ENCODE measurements around the gene MPND. TPM values are rescaled to one million over a fixed set of nuclear protein-coding genes. Genes with fewer than 3 reads are reported as not detected.

Gene MPND
- polyA plus RNA-seq, 4 donors, result 20.9 to 45.1 (median 35.4) TPM

- 64 to 89% (median 79%) methylated on average over 25 of the region's 25 CpGs for WGBS, 3 donors
- Histone ChIP-seq H3K36me3 (ENCODE audit: control insufficient read depth in 3 of 3, insufficient read depth in 2 of 3, low read depth in 1 of 3, low read length in 3 of 3) (peaks cover 0 to 77% (median 0%) of the 10 kb centered on the region in 3 donors), H3K9me3 (ENCODE audit: control insufficient read depth in 2 of 2, insufficient read depth in 1 of 2, low read depth in 1 of 2, low read length in 1 of 2) (no peaks in the 10 kb centered on the region), H3K27me3 (ENCODE audit: control insufficient read depth in 3 of 3, insufficient read depth in 3 of 3, low read length in 3 of 3) (no peaks in the 10 kb centered on the region), H3K4me3 (ENCODE audit: low read depth in 1 of 3, low read length in 3 of 3) (no peak overlapping the region), H3K4me1 (ENCODE audit: control insufficient read depth in 3 of 3, insufficient read depth in 2 of 3, low read depth in 1 of 3, low read length in 2 of 3) (peaks cover 10 to 95% (median 22%) of the 10 kb centered on the region in 3 donors), H3K27ac (ENCODE audit: low read depth in 1 of 3, low read length in 2 of 3) (peak overlapping the region; percentile 59 to 87 (median 77))
- DNase-seq, result no peak
- no peak for FAIRE-seq
These were observed 30.5 kb downstream of the MPND start for GRCh38 chr19:4373601-4374497.

GRCh38 chr19:4374498-4375163, 31.3 kb downstream of the MPND start:
- DNase-seq (peak; percentile 82 to 90), FAIRE-seq (no peak)
- H3K36me3 ChIP-seq (ENCODE audit: control insufficient read depth in 3 of 3, insufficient read depth in 2 of 3, low read depth in 1 of 3, low read length in 3 of 3), result peaks cover 0 to 80% (median 0%) of the 10 kb centered on the region in 3 donors
- H3K4me1 ChIP-seq (ENCODE audit: control insufficient read depth in 3 of 3, insufficient read depth in 2 of 3, low read depth in 1 of 3, low read length in 2 of 3), result peaks cover 10 to 92% (median 22%) of the 10 kb centered on the region in 3 donors
- H3K27me3 ChIP-seq (ENCODE audit: control insufficient read depth in 3 of 3, insufficient read depth in 3 of 3, low read length in 3 of 3), result no peaks in the 10 kb centered on the region
- peak overlapping the region; percentile 77 to 87 (median 87) for H3K27ac ChIP-seq (ENCODE audit: low read depth in 1 of 3, low read length in 2 of 3)
- no peaks in the 10 kb centered on the region for H3K9me3 ChIP-seq (ENCODE audit: control insufficient read depth in 2 of 2, insufficient read depth in 1 of 2, low read depth in 1 of 2, low read length in 1 of 2)
- no peak overlapping the region for H3K4me3 ChIP-seq (ENCODE audit: low read depth in 1 of 3, low read length in 3 of 3)
- 33 to 47% (median 47%) methylated on average over 27 of the region's 27 CpGs for WGBS, 3 donors

DNA sequence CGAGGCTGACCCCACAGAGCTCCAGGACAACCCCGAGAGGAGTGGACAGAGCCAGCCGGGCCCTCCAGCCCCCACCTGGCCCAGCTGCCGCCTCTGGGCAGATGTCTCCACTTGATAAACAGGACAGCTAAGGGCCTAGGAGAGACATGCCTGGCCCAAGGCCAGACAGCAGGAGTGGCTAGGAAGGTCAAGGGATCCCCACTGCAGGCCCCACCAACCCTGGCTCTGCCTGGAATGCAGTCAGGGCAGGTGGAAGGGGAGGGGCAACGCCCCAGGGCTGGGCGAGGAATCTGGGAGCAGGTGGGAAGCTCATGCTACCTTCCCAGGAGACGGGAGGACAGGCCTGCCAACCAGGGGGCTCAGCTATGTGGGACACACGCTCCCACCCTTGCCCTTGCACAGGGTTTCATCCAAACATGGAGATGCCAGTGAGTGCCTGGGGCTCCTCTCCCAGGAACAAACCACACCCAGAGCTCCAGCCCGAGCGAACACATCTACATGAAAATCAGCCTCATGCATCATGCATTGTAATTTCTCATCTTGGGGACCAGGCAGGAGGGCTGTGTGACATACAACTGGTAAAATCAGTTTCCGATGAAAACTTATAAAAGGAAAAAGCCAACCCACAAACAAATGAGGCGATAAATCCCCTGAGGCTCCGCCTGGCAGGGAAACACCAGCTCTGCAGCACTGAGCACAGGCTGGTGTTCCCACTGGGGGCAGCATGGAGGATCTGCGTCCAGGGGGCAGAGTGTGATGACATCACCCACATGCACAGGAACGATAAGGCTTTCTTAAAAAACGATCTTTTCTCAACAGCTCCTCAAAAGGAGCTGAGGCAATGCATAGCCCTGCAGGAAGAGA, 32.0 kb downstream of the MPND start:
- Histone ChIP-seq H3K36me3 (ENCODE audit: control insufficient read depth in 3 of 3, insufficient read depth in 2 of 3, low read depth in 1 of 3, low read length in 3 of 3) (peaks cover 0 to 85% (median 0%) of the 10 kb centered on the region in 3 donors), H3K4me3 (ENCODE audit: low read depth in 1 of 3, low read length in 3 of 3) (no peak overlapping the region), H3K9me3 (ENCODE audit: control insufficient read depth in 2 of 2, insufficient read depth in 1 of 2, low read depth in 1 of 2, low read length in 1 of 2) (no peaks in the 10 kb centered on the region), H3K4me1 (ENCODE audit: control insufficient read depth in 3 of 3, insufficient read depth in 2 of 3, low read depth in 1 of 3, low read length in 2 of 3) (peaks cover 8 to 91% (median 20%) of the 10 kb centered on the region in 3 donors), H3K27me3 (ENCODE audit: control insufficient read depth in 3 of 3, insufficient read depth in 3 of 3, low read length in 3 of 3) (no peaks in the 10 kb centered on the region), H3K27ac (ENCODE audit: low read depth in 1 of 3, low read length in 2 of 3) (peak overlapping the region; percentile 77 to 87 (median 87))
- DNase-seq, result peak; percentile 86 to 94
- 18 to 37% (median 33%) methylated on average over 14 to 16 of the region's 16 CpGs for WGBS, 3 donors
- no peak for FAIRE-seq

- no peak overlapping the region for H3K4me3 ChIP-seq (ENCODE audit: low read depth in 1 of 3, low read length in 3 of 3)
These were observed 32.8 kb downstream of the MPND start for GRCh38 chr19:4376028-4376670.

GRCh38 chr19:4376671-4376990, 33.3 kb downstream of the MPND start:
- Histone ChIP-seq H3K27me3 (ENCODE audit: control insufficient read depth in 3 of 3, insufficient read depth in 3 of 3, low read length in 3 of 3) (no peaks in the 10 kb centered on the region), H3K9me3 (ENCODE audit: control insufficient read depth in 2 of 2, insufficient read depth in 1 of 2, low read depth in 1 of 2, low read length in 1 of 2) (no peaks in the 10 kb centered on the region), H3K36me3 (ENCODE audit: control insufficient read depth in 3 of 3, insufficient read depth in 2 of 3, low read depth in 1 of 3, low read length in 3 of 3) (peaks cover 0 to 80% (median 0%) of the 10 kb centered on the region in 3 donors), H3K4me3 (ENCODE audit: low read depth in 1 of 3, low read length in 3 of 3) (no peak overlapping the region), H3K4me1 (ENCODE audit: control insufficient read depth in 3 of 3, insufficient read depth in 2 of 3, low read depth in 1 of 3, low read length in 2 of 3) (peaks cover 5 to 82% (median 20%) of the 10 kb centered on the region in 3 donors), H3K27ac (ENCODE audit: low read depth in 1 of 3, low read length in 2 of 3) (peak overlapping the region; percentile 18 to 87 (median 87))
- 75 to 92% (median 88%) methylated on average over 10 of the region's 10 CpGs for WGBS, 3 donors
- FAIRE-seq (no peak), DNase-seq (no peak)

More at GRCh38 chr19:4376028-4376670, 32.8 kb downstream of the MPND start:
- no peak for DNase-seq
- Histone ChIP-seq H3K9me3 (ENCODE audit: control insufficient read depth in 2 of 2, insufficient read depth in 1 of 2, low read depth in 1 of 2, low read length in 1 of 2) (no peaks in the 10 kb centered on the region), H3K27me3 (ENCODE audit: control insufficient read depth in 3 of 3, insufficient read depth in 3 of 3, low read length in 3 of 3) (no peaks in the 10 kb centered on the region), H3K36me3 (ENCODE audit: control insufficient read depth in 3 of 3, insufficient read depth in 2 of 3, low read depth in 1 of 3, low read length in 3 of 3) (peaks cover 0 to 83% (median 0%) of the 10 kb centered on the region in 3 donors), H3K4me1 (ENCODE audit: control insufficient read depth in 3 of 3, insufficient read depth in 2 of 3, low read depth in 1 of 3, low read length in 2 of 3) (peaks cover 5 to 84% (median 20%) of the 10 kb centered on the region in 3 donors), H3K27ac (ENCODE audit: low read depth in 1 of 3, low read length in 2 of 3) (peak overlapping the region; percentile 77 to 87 (median 87))
- 64 to 80% (median 68%) methylated on average over 16 of the region's 16 CpGs for WGBS, 3 donors
- no peak for FAIRE-seq

DNA sequence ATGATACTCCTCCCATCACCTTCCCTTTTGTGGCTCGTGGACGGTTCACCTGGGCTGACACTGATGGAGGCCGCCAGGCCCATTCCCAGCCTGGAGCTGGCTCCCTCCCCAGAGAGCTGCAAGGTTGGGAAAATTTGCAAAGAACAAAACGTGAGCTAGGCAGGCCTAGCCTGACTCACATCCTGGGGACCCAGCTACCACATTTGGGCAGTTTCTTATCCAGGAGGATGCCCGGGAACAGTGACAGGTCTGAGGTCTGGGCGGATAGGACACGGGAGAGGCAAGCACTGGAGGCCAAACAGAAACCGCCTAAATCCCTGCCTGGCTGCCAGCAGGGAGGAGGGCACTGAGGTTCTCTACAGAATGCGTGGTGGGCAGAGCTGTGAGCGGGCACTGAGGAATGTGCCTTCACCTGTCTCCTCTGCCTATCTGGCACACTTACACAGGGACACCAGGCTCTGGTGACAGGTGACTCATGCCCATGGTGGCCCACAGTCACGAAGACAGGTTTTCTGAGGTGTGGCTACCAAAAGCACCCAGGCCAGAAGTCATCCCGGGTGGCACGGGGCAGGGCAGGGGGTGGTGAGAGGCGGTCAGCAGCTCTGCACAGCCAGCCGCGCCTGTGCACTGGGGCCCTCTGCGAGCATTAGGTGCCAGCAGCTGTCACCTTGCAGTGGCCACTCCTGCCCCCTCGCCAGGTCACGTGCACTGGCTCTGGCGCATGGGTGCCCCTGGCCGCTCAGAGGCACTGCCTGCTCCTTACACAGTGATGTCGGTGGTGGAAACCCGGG, 33.8 kb downstream of the MPND start:
- Histone ChIP-seq H3K36me3 (ENCODE audit: control insufficient read depth in 3 of 3, insufficient read depth in 2 of 3, low read depth in 1 of 3, low read length in 3 of 3) (peaks cover 0 to 78% (median 0%) of the 10 kb centered on the region in 3 donors), H3K9me3 (ENCODE audit: control insufficient read depth in 2 of 2, insufficient read depth in 1 of 2, low read depth in 1 of 2, low read length in 1 of 2) (no peaks in the 10 kb centered on the region), H3K4me1 (ENCODE audit: control insufficient read depth in 3 of 3, insufficient read depth in 2 of 3, low read depth in 1 of 3, low read length in 2 of 3) (peaks cover 5 to 77% (median 20%) of the 10 kb centered on the region in 3 donors), H3K4me3 (ENCODE audit: low read depth in 1 of 3, low read length in 3 of 3) (no peak overlapping the region), H3K27ac (ENCODE audit: low read depth in 1 of 3, low read length in 2 of 3) (peak overlapping the region; percentile 6 to 87 (median 68)), H3K27me3 (ENCODE audit: control insufficient read depth in 3 of 3, insufficient read depth in 3 of 3, low read length in 3 of 3) (no peaks in the 10 kb centered on the region)
- WGBS, 3 donors, result 65 to 84% (median 74%) methylated on average over 23 of the region's 23 CpGs
- no peak for FAIRE-seq
- peak in 1 of 2 donors; percentile 72 for DNase-seq

DNA sequence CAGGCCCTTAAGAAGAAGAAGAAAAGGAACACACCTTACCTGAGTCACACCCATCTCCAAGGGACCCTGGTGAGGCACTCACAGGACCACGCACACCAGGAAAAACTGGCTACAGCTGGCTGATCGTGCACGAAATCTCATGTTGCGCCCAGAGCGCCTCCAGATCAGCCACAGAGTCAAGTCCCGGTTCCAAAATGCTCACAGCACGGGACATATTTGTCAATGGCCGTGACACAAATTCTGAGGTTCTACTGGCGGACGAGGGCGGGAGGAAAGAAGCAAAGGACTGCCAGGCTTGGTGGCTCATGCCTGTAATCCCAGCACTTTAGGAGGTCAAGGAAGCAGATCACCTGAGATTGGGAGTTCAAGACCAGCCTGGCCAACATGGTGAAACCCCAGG, 35.5 kb downstream of the MPND start:
- no peaks in the 10 kb centered on the region for H3K27me3 ChIP-seq (ENCODE audit: control insufficient read depth in 3 of 3, insufficient read depth in 3 of 3, low read length in 3 of 3)
- H3K27ac ChIP-seq (ENCODE audit: low read depth in 1 of 3, low read length in 2 of 3), result peak overlapping the region; percentile 14 to 45 (median 19)
- peaks cover 0 to 63% (median 20%) of the 10 kb centered on the region in 3 donors for H3K4me1 ChIP-seq (ENCODE audit: control insufficient read depth in 3 of 3, insufficient read depth in 2 of 3, low read depth in 1 of 3, low read length in 2 of 3)
- FAIRE-seq, result no peak
- H3K4me3 ChIP-seq (ENCODE audit: low read depth in 1 of 3, low read length in 3 of 3), result no peak overlapping the region
- 78 to 87% (median 80%) methylated on average over 11 of the region's 11 CpGs for WGBS, 3 donors
- DNase-seq, result no peak
- H3K36me3 ChIP-seq (ENCODE audit: control insufficient read depth in 3 of 3, insufficient read depth in 2 of 3, low read depth in 1 of 3, low read length in 3 of 3), result peaks cover 0 to 77% (median 2%) of the 10 kb centered on the region in 3 donors
- H3K9me3 ChIP-seq (ENCODE audit: control insufficient read depth in 2 of 2, insufficient read depth in 1 of 2, low read depth in 1 of 2, low read length in 1 of 2), result no peaks in the 10 kb centered on the region

Measured in small intestine (tissue), 7 donors.